Stimulated activated CD8-positive, alpha-beta memory T cell treated with anti-CD3 and anti-CD28 coated beads, Interleukin-4, amount 100 ng/mL, for 1 hour (primary cell): ENCODE measurements around the gene OR10P1.
"Not testable (repeated sequence)": the region's sequence is repeated elsewhere in the genome, so short reads cannot be mapped to it uniquely, and the experiment has no call there.

Experiments
- DNase-seq, 2 donors: peaks; one replicate each; pipeline ENCODE4 v3.0.0-alpha.2; 2020; ENCODE audit warnings: low read depth in 2 of 2, low spot score in 1 of 2

Gene OR10P1

GRCh38 chr12:55650620-55651298, 14.1 kb downstream of the OR10P1 start:
- DNase-seq = not testable (repeated sequence)

- no peak for DNase-seq
These were observed 14.6 kb downstream of the OR10P1 start for GRCh38 chr12:55651299-55651683.

- DNase-seq = no peak
These were observed 15.7 kb downstream of the OR10P1 start for GRCh38 chr12:55652352-55652751.

- DNase-seq = no peak
These were observed 16.3 kb downstream of the OR10P1 start for GRCh38 chr12:55653031-55653430.

GRCh38 chr12:55654511-55655214, 18.0 kb downstream of the OR10P1 start:
- no peak for DNase-seq

- DNase-seq = no peak
These were observed 20.5 kb downstream of the OR10P1 start for GRCh38 chr12:55657212-55657611.

GRCh38 chr12:55658212-55658611, 21.5 kb downstream of the OR10P1 start:
- DNase-seq = no peak

GRCh38 chr12:55658635-55659391, 22.1 kb downstream of the OR10P1 start:
- DNase-seq = no peak

GRCh38 chr12:55659486-55660385, 23.0 kb downstream of the OR10P1 start:
- no peak for DNase-seq

GRCh38 chr12:55663391-55663790, 26.7 kb downstream of the OR10P1 start:
- DNase-seq = no peak

- DNase-seq = no peak
These were observed 28.1 kb downstream of the OR10P1 start for GRCh38 chr12:55664826-55665225.

- no peak for DNase-seq
These were observed 29.8 kb downstream of the OR10P1 start for GRCh38 chr12:55666508-55666907.

- DNase-seq = no peak
These were observed 33.6 kb downstream of the OR10P1 start for GRCh38 chr12:55670276-55670675.

GRCh38 chr12:55671746-55672145, 35.1 kb downstream of the OR10P1 start:
- DNase-seq = no peak

- DNase-seq = no peak
These were observed 36.9 kb downstream of the OR10P1 start for GRCh38 chr12:55673638-55674037.

GRCh38 chr12:55675666-55676065, 39.0 kb downstream of the OR10P1 start:
- DNase-seq = no peak

- DNase-seq = no peak
These were observed 40.0 kb downstream of the OR10P1 start for GRCh38 chr12:55676707-55677106.

GRCh38 chr12:55679691-55680090, 43.0 kb downstream of the OR10P1 start:
- no peak for DNase-seq

- DNase-seq = no peak
These were observed 44.7 kb downstream of the OR10P1 start for GRCh38 chr12:55681142-55682077.
